Measurements from ENCODE around the gene AMER3.

Gene AMER3

DNA sequence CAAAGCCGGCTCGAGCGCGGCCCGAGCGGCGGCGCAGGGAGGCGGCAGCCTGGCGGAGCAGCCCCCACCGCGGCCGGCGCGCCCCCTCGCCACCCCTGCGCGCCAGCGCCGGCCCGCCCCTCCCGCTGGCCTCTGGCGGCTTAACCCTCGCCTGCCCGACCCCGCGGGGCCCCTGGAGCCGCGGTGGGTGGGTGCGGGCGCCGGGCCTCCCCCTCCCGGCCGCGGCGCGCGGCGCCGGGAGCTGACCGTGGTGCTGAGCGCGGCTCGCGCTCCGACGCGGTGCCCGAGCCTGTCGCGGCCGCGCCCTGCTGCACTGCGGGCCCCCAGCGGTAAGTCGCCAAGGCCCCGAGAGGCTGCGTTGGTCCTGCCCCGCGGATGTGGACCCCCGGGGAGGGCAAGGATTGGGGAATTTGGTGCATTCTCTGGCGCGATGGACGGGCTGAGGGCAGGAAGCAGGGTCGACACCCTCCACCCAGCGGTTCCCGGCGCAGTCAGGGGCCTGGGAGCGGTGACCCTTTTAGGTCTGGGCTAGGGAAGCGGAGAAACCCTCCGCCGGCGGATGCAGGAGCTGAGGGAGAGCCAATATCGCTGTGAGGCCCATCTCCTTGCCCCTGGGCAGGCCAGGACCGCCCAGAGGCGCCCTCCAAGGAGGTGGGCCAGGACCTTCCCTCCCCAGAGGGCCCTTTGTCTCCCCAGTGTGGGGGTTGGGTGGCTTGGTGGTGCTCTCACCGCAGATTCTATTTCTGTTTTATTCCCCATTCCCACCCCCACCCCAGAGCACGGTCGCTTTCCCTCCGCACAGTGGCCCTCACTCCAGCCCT is 923 bp downstream of the AMER3 start:
- Histone ChIP-seq H3K27ac (ENCODE audit: low read length) (no peak overlapping the region), H3K9ac (ENCODE audit: low read length) (no peak overlapping the region), H3K36me3 (ENCODE audit: control insufficient read depth, low read depth, low read length) (no peaks in the 10 kb centered on the region), H3K4me1 (ENCODE audit: control insufficient read depth, low read depth, low read length) (peaks cover 8% of the 10 kb centered on the region), H3K27me3 (ENCODE audit: control insufficient read depth, insufficient read depth, low read length) (peaks cover 43% of the 10 kb centered on the region), H3K9me3 (ENCODE audit: control insufficient read depth, low read depth, low read length) (no peaks in the 10 kb centered on the region), H3K4me3 (ENCODE audit: low read length) (peak overlapping the region; percentile 85)

DNA sequence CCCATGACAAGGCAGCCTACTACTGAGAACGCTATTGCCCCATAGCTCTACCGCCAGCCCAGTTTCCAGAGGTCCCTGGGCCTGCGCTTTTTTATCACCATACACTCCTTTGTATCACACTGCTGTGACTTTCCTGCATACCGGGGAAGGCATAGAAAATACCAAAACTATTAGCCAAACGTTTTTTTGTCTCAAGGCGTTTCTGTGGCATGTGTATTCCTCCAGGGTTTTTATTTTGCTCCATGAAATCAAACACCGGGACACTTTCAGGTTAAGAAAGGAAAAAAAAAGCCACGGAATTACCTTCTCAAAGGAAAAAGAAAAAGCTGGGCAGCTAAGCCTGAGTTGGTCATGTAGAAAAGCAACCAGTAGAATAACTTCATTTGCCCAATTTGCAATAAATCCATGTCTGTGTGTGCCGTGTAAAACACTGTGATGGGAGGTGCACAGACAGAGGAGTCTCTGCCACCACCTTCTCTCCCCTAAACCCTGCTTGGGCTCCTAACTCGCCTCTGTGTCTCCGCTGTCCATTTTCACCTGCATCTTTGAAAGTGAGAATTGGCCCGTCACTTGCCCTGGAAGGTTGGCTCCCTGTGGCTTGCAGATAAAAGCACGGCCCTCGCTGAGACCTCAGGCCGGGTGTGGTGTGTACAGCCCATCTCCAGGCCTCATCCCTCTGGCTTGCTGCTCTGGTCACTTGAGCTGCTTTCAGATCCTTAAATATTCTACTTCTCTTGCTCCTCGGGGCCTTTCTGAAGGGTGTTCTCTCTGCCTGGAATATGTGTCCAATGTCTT is 1.7 kb downstream of the AMER3 start:
- H3K27me3 ChIP-seq (ENCODE audit: control insufficient read depth, insufficient read depth, low read length), result peaks cover 43% of the 10 kb centered on the region

GRCh38 chr2:130759906-130760753 is 4.8 kb downstream of the AMER3 start:
- peaks cover 29% of the 10 kb centered on the region for H3K27me3 ChIP-seq (ENCODE audit: control insufficient read depth, insufficient read depth, low read length)
- H3K4me1 ChIP-seq (ENCODE audit: control insufficient read depth, low read depth, low read length), result peaks cover 5% of the 10 kb centered on the region
- no peak overlapping the region for H3K4me3 ChIP-seq (ENCODE audit: low read length)
- H3K9ac ChIP-seq (ENCODE audit: low read length), result no peak overlapping the region
- H3K36me3 ChIP-seq (ENCODE audit: control insufficient read depth, low read depth, low read length), result no peaks in the 10 kb centered on the region
- no peak overlapping the region for H3K27ac ChIP-seq (ENCODE audit: low read length)
- no peaks in the 10 kb centered on the region for H3K9me3 ChIP-seq (ENCODE audit: control insufficient read depth, low read depth, low read length)

More for the DNA sequence above, 1.7 kb downstream of the AMER3 start:
- no peak overlapping the region for H3K27ac ChIP-seq (ENCODE audit: low read length)
- no peaks in the 10 kb centered on the region for H3K9me3 ChIP-seq (ENCODE audit: control insufficient read depth, low read depth, low read length)
- H3K4me3 ChIP-seq (ENCODE audit: low read length), result peak overlapping the region; percentile 66
- no peak overlapping the region for H3K9ac ChIP-seq (ENCODE audit: low read length)
- H3K36me3 ChIP-seq (ENCODE audit: control insufficient read depth, low read depth, low read length), result no peaks in the 10 kb centered on the region
- H3K4me1 ChIP-seq (ENCODE audit: control insufficient read depth, low read depth, low read length), result peaks cover 8% of the 10 kb centered on the region

GRCh38 chr2:130760754-130761751 is 5.7 kb downstream of the AMER3 start:
- peaks cover 22% of the 10 kb centered on the region for H3K27me3 ChIP-seq (ENCODE audit: control insufficient read depth, insufficient read depth, low read length)
- H3K9me3 ChIP-seq (ENCODE audit: control insufficient read depth, low read depth, low read length), result no peaks in the 10 kb centered on the region

GRCh38 chr2:130762031-130762909 is 6.9 kb downstream of the AMER3 start:
- Histone ChIP-seq H3K4me1 (ENCODE audit: control insufficient read depth, low read depth, low read length) (no peaks in the 10 kb centered on the region), H3K27me3 (ENCODE audit: control insufficient read depth, insufficient read depth, low read length) (peaks cover 12% of the 10 kb centered on the region), H3K9me3 (ENCODE audit: control insufficient read depth, low read depth, low read length) (no peaks in the 10 kb centered on the region), H3K27ac (ENCODE audit: low read length) (no peak overlapping the region), H3K36me3 (ENCODE audit: control insufficient read depth, low read depth, low read length) (no peaks in the 10 kb centered on the region), H3K4me3 (ENCODE audit: low read length) (no peak overlapping the region), H3K9ac (ENCODE audit: low read length) (no peak overlapping the region)

More at GRCh38 chr2:130760754-130761751, 5.7 kb downstream of the AMER3 start:
- H3K4me1 ChIP-seq (ENCODE audit: control insufficient read depth, low read depth, low read length), result peaks cover 5% of the 10 kb centered on the region
- H3K9ac ChIP-seq (ENCODE audit: low read length), result no peak overlapping the region
- H3K4me3 ChIP-seq (ENCODE audit: low read length), result no peak overlapping the region
- H3K36me3 ChIP-seq (ENCODE audit: control insufficient read depth, low read depth, low read length), result no peaks in the 10 kb centered on the region
- no peak overlapping the region for H3K27ac ChIP-seq (ENCODE audit: low read length)

DNA sequence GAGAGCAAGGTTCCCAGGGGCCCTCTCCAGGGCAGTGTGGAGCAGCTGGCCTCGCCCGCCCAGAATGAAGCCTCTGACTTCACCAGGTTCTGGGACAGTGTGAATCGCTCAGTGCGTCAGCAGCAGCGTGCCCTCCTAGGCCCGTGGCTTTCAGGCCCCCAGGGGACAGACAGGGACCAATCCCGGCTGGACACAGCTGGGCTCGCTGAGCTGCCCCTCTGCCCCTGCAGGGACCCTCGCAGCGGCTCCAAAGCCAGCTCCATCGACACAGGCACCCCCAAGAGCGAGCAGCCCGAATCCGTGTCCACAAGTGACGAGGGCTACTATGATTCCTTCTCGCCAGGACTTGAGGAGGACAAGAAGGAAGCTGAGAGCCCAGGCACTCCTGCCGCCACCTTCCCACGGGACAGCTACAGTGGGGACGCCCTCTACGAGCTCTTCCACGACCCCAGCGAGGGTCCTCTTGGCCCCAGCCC is 7.6 kb downstream of the AMER3 start:
- Histone ChIP-seq H3K27ac (ENCODE audit: low read length) (no peak overlapping the region), H3K4me1 (ENCODE audit: control insufficient read depth, low read depth, low read length) (no peaks in the 10 kb centered on the region), H3K4me3 (ENCODE audit: low read length) (no peak overlapping the region), H3K27me3 (ENCODE audit: control insufficient read depth, insufficient read depth, low read length) (peaks cover 5% of the 10 kb centered on the region), H3K36me3 (ENCODE audit: control insufficient read depth, low read depth, low read length) (no peaks in the 10 kb centered on the region), H3K9ac (ENCODE audit: low read length) (no peak overlapping the region), H3K9me3 (ENCODE audit: control insufficient read depth, low read depth, low read length) (no peaks in the 10 kb centered on the region)

DNA sequence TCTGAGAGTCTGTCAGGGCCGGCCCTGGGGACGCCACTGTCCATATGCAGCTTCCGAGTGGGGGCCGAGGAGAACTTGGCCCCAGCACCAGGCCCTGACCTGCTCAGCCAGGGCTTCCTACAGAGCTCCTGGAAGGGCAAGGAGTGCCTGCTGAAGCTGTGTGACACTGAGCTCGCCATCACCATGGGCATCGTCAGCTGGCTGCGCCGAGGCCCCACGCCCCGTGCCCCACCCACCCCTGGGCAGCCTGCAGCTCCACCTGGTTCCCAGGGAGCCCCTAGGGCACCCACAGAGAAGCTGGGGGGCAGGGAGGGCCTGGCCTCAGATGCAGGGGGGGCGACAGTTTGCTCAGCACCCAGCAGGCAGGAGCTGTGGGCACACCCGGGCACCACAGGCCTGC is 8.1 kb downstream of the AMER3 start:
- H3K27me3 ChIP-seq (ENCODE audit: control insufficient read depth, insufficient read depth, low read length), result peaks cover under 1% of the 10 kb centered on the region
- no peak overlapping the region for H3K4me3 ChIP-seq (ENCODE audit: low read length)
- no peaks in the 10 kb centered on the region for H3K4me1 ChIP-seq (ENCODE audit: control insufficient read depth, low read depth, low read length)

DNA sequence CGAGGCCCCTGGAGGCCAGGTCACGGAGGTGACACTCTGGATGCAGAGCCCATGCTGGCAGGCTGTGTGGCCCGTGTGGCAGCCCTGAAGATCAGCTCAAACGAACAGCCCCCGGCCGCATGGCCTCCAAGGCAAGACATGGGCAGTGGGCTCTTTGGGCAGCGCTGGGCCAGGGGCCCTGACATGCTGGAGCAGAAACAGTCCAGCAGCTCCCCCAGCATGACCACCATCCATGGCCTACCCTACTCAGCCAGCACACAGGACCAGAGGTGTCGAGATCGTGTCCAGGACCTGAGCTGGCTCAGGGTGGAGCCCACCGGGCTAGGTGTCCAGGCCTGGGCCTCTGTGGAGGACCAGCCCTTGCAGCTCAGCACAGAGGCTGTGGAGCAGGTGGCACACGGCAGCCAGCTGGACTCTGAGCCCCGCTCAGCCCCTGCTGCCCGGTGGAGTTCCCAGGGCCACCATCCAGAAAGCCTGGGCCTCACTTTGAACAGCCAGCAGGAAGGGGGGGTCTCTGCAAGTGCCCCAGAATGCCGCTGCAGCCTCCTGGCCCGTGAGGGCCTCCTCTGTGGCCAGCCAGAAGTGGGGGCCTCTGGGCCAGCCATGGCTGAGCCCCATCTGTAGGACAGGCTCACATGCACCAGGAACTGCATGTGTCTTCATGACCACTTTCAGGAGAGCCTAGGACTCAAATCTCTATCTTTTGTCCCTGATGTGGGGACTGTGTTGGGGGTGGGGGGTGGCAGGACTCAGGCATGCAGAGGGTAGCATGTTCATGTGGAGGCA is 8.9 kb downstream of the AMER3 start:
- Histone ChIP-seq H3K27me3 (ENCODE audit: control insufficient read depth, insufficient read depth, low read length) (no peaks in the 10 kb centered on the region), H3K27ac (ENCODE audit: low read length) (no peak overlapping the region), H3K9ac (ENCODE audit: low read length) (no peak overlapping the region), H3K9me3 (ENCODE audit: control insufficient read depth, low read depth, low read length) (no peaks in the 10 kb centered on the region), H3K4me3 (ENCODE audit: low read length) (no peak overlapping the region), H3K4me1 (ENCODE audit: control insufficient read depth, low read depth, low read length) (no peaks in the 10 kb centered on the region), H3K36me3 (ENCODE audit: control insufficient read depth, low read depth, low read length) (no peaks in the 10 kb centered on the region)

More for the DNA sequence above, 8.1 kb downstream of the AMER3 start:
- no peaks in the 10 kb centered on the region for H3K9me3 ChIP-seq (ENCODE audit: control insufficient read depth, low read depth, low read length)
- no peak overlapping the region for H3K27ac ChIP-seq (ENCODE audit: low read length)
- no peaks in the 10 kb centered on the region for H3K36me3 ChIP-seq (ENCODE audit: control insufficient read depth, low read depth, low read length)
- no peak overlapping the region for H3K9ac ChIP-seq (ENCODE audit: low read length)

GRCh38 chr2:130764821-130765115 is 9.4 kb downstream of the AMER3 start:
- Histone ChIP-seq H3K36me3 (ENCODE audit: control insufficient read depth, low read depth, low read length) (no peaks in the 10 kb centered on the region), H3K4me3 (ENCODE audit: low read length) (no peak overlapping the region), H3K9ac (ENCODE audit: low read length) (no peak overlapping the region), H3K4me1 (ENCODE audit: control insufficient read depth, low read depth, low read length) (no peaks in the 10 kb centered on the region), H3K27ac (ENCODE audit: low read length) (no peak overlapping the region), H3K9me3 (ENCODE audit: control insufficient read depth, low read depth, low read length) (no peaks in the 10 kb centered on the region), H3K27me3 (ENCODE audit: control insufficient read depth, insufficient read depth, low read length) (no peaks in the 10 kb centered on the region)
